ENCODE results near the gene AGFG2.

DNA sequence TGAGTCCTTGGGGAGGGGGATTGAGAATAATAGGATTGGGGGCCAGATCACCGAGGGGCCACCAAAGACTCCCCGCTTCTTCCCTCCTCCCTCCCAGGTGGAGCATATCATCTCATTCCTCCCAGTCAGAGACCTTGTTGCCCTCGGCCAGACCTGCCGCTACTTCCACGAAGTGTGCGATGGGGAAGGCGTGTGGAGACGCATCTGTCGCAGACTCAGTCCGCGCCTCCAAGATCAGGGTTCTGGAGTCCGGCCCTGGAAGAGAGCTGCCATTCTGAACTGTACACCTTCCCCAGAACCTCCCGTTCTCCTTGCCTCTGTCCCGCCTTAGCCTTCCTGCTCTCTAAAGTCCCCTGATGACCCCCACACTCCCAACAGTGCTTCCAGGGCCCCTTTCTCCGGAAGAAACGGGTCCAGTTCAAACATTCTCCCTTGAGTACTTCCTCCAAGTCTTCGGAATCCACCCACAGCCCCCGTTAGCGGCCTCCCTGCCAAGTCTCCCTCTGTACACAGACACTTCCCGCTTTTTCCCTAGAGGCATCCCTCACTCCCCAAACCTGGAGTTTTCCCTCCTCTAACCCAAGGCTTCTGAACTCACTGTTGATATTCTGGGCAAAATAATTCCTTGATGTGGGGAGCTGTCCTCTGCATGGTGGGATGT lies 51.2 kb downstream of the AGFG2 start:
- TF ChIP-seq, protein P1, sequence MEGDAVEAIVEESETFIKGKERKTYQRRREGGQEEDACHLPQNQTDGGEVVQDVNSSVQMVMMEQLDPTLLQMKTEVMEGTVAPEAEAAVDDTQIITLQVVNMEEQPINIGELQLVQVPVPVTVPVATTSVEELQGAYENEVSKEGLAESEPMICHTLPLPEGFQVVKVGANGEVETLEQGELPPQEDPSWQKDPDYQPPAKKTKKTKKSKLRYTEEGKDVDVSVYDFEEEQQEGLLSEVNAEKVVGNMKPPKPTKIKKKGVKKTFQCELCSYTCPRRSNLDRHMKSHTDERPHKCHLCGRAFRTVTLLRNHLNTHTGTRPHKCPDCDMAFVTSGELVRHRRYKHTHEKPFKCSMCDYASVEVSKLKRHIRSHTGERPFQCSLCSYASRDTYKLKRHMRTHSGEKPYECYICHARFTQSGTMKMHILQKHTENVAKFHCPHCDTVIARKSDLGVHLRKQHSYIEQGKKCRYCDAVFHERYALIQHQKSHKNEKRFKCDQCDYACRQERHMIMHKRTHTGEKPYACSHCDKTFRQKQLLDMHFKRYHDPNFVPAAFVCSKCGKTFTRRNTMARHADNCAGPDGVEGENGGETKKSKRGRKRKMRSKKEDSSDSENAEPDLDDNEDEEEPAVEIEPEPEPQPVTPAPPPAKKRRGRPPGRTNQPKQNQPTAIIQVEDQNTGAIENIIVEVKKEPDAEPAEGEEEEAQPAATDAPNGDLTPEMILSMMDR (IDR thresholded peaks at IDR 0.05), result no peak
- TF ChIP-seq POLR2A (IDR thresholded peaks at IDR 0.05) (no peak), POLR2AphosphoS5 (IDR thresholded peaks at IDR 0.05) (no peak)

Data from stomach (tissue), 4 donors.